ENCODE results near the gene QRICH2.
"Not testable (repeated sequence)": the region's sequence is repeated elsewhere in the genome, so short reads cannot be mapped to it uniquely, and the experiment has no call there.

Gene QRICH2

GRCh38 chr17:76278268-76278908 lies 29.7 kb downstream of the QRICH2 start:
- DNase-seq (ENCODE audit: low spot score), result no peak

- no peak for DNase-seq (ENCODE audit: low spot score)
Observed at GRCh38 chr17:76277300-76278267, 30.5 kb downstream of the QRICH2 start.

- no peak for DNase-seq (ENCODE audit: low spot score)
Observed at GRCh38 chr17:76276461-76277299, 31.4 kb downstream of the QRICH2 start.

DNA sequence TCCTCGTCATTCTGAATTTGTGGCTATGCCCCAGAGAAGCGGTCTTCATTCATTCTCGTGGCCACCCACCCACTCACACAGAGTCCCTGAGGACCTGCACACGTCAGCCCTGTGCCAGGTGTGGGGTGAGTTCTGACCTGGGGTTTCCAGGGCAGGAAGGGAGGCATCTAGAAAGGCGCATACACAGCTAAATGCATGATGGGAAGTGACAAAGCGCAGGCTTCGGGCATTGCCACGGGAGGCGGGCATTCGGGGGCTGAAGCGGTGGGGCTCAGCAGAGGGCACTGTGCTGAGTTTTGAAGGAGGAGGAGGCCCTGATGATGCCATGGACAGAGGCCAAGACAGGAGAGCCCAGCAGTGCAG lies 32.0 kb downstream of the QRICH2 start:
- no peak for DNase-seq (ENCODE audit: low spot score)

GRCh38 chr17:76275382-76276068 lies 32.6 kb downstream of the QRICH2 start:
- DNase-seq (ENCODE audit: low spot score), result no peak

- DNase-seq (ENCODE audit: low spot score), result no peak
Observed at GRCh38 chr17:76274112-76274956, 33.7 kb downstream of the QRICH2 start.

- DNase-seq (ENCODE audit: low spot score), result no peak
Observed at GRCh38 chr17:76273445-76274111, 34.5 kb downstream of the QRICH2 start.

GRCh38 chr17:76272541-76273444 lies 35.3 kb downstream of the QRICH2 start:
- DNase-seq (ENCODE audit: low spot score), result no peak

GRCh38 chr17:76271669-76272540 lies 36.2 kb downstream of the QRICH2 start:
- no peak for DNase-seq (ENCODE audit: low spot score)

GRCh38 chr17:76270770-76271668 lies 37.1 kb downstream of the QRICH2 start:
- no peak for DNase-seq (ENCODE audit: low spot score)

DNA sequence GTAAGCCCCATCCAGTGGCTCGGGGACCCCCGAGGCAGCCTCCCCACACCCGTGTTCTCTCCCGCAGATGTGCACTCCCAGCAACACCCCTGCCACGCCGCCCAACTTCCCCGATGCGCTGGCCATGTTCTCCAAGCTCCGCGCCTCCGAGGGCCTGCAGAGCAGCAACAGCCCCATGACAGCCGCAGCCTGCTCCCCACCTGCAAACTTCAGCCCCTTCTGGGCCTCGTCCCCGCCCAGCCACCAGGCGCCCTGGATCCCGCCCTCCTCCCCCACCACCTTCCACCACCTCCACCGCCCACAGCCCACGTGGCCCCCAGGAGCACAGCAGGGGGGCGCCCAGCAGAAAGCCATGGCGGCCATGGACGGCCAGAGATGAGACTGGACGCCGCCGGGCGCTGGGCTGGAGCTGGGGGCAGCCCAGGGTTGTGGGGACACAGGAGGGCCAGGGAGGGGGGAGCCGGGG lies 37.9 kb downstream of the QRICH2 start:
- DNase-seq (ENCODE audit: low spot score), result no peak

DNA sequence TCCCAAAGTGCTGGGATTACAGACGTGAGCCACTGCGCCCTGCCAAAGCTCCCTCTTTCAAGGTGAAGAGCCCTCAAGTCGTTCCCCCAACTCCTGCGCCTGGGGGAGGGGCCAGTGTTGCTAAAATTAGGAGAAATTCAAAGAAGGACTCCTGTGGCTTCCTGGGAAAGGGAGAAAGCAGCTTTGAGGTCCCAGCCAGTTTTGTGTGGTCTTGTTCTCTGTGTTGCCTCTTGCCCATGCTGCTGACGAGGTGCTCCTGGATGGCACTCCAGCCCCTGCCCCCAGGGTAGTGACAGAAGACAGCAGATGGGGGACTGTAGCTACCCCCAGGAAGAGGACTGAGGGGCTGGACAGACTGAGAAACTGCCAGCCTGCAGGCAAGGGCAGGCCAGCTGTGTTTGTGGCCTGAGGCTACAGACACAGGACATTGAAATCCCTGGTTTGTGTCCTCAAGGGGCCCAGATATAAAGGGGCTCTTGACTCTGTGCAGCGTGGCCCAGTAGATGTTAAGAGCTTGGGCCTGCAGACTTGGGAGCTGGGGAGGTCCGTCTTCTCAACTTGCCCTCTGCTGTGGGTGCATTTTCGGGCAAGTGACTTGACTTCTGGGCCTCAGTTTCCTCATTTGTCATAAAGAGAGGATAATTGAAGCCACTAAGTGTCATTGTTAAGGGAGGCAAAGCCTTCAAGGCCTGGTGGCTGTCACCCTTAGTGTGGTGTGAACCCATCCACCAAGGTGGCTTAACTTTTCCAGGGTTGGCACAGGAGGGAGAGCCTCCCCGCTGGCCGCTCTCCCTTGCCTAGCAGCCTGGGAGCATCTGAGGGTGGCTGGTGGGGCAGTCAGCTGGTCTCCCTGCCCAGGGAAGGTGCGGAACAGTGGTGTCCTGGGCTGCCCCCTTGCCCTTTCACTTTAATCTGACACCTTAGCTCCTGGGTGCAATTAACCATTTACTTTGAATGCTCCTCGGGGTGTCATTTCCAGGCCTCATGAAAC lies 38.8 kb downstream of the QRICH2 start:
- no peak for DNase-seq (ENCODE audit: low spot score)

- no peak for DNase-seq (ENCODE audit: low spot score)
Observed at GRCh38 chr17:76268015-76268749, 39.9 kb downstream of the QRICH2 start.

DNA sequence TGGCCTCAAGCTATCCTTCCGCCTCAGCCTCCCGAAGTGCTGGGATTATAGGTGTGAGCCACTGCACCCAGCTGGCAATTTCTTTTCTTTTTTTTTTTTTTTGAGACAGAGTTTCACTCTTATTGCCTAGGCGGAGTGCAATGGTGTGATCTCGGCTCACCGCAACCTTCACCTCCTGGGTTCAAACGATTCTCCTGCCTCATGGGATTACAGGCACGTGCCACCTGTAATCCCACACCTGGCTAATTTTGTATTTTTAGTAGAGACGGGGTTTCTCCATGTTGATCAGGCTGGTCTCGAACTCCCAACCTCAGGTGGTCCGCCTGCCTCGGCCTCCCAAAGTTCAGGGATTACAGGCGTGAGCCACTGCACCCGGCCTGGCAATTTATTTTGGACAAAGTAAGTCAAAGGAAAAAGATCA lies 40.5 kb downstream of the QRICH2 start:
- not testable (repeated sequence) for DNase-seq (ENCODE audit: low spot score)

DNA sequence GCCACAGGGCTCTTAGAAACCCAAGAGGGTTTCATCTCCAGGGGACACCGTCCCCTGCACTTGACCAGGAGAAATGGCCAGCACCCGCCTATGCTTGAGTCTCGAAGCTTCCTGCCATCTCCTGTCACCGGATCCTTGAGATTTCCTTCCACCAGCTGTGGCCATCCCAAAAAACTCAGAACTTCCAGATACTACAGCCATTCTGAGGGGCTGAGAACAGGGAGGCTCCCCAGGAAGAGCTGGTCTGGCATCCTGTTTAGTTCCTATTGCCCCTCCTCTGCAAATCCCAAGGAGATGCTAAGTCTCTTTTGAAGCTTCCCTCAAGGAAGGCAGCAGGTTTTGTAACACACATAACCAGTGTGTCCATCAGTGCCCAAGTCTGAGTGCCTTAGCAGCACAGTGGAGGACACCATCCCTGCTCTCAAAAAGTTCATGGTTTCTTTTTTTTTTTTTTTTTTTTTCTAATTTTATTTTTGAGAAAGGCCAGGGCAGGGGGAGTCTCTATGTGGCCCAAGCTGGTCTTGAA lies 41.0 kb downstream of the QRICH2 start:
- no peak for DNase-seq (ENCODE audit: low spot score)

Measured in HuH-7 (cell line).